Superior temporal gyrus (tissue), 1 donor: ENCODE results near the gene PXMP4.

Experiments
- DNase-seq: peaks from one replicate; pipeline ENCODE4 v3.0.0-alpha.2; 2016; ENCODE audit errors: extremely low spot score

The PXMP4 gene

GRCh38 chr20:33732166-33732970 lies 12.3 kb upstream of the PXMP4 start:
- DNase-seq = peak; percentile 83

- DNase-seq = peak; percentile 82
Measured at GRCh38 chr20:33731693-33732165, 11.6 kb upstream of the PXMP4 start, which contains the start of gene ZNF341. ZNF341 (plus strand) TSS chr20:33731996; CDS start chr20:33732022, 26 bp downstream.

- no peak for DNase-seq
Measured at GRCh38 chr20:33730946-33731692, 11.0 kb upstream of the PXMP4 start.

- DNase-seq = no peak
Measured at GRCh38 chr20:33729101-33729500, 9.0 kb upstream of the PXMP4 start.

- no peak for DNase-seq
Measured at GRCh38 chr20:33728463-33728862, 8.4 kb upstream of the PXMP4 start.

GRCh38 chr20:33727806-33728205 lies 7.7 kb upstream of the PXMP4 start:
- DNase-seq = no peak

GRCh38 chr20:33727115-33727479 lies 7.0 kb upstream of the PXMP4 start:
- no peak for DNase-seq

- DNase-seq = no peak
Measured at GRCh38 chr20:33725607-33726264, 5.6 kb upstream of the PXMP4 start.

GRCh38 chr20:33724439-33725094 lies 4.5 kb upstream of the PXMP4 start:
- no peak for DNase-seq

- DNase-seq = no peak
Measured at GRCh38 chr20:33721391-33722140, 1.5 kb upstream of the PXMP4 start.

- DNase-seq = no peak
Measured at GRCh38 chr20:33719277-33719988, 677 bp downstream of the PXMP4 start.

- no peak for DNase-seq
Measured at GRCh38 chr20:33716498-33716897, 3.6 kb downstream of the PXMP4 start.

- no peak for DNase-seq
Measured at GRCh38 chr20:33713865-33714367, 6.2 kb downstream of the PXMP4 start.

GRCh38 chr20:33711446-33711738 lies 8.7 kb downstream of the PXMP4 start:
- DNase-seq = no peak

GRCh38 chr20:33710681-33711445 lies 9.2 kb downstream of the PXMP4 start:
- DNase-seq = no peak

- no peak for DNase-seq
Measured at GRCh38 chr20:33709905-33710541, 10.1 kb downstream of the PXMP4 start.

GRCh38 chr20:33709398-33709797 lies 10.7 kb downstream of the PXMP4 start:
- no peak for DNase-seq

- no peak for DNase-seq
Measured at GRCh38 chr20:33707668-33708067, 12.4 kb downstream of the PXMP4 start.
